ENCODE data around the gene TJAP1. TPM values are rescaled to one million over a fixed set of nuclear protein-coding genes. Genes with fewer than 3 reads are reported as not detected.
"Not testable (repeated sequence)": the region's sequence is repeated elsewhere in the genome, so short reads cannot be mapped to it uniquely, and the experiment has no call there.

The TJAP1 gene
- total RNA-seq, 1 donor from 2014 or later, result 24.1 TPM

DNA sequence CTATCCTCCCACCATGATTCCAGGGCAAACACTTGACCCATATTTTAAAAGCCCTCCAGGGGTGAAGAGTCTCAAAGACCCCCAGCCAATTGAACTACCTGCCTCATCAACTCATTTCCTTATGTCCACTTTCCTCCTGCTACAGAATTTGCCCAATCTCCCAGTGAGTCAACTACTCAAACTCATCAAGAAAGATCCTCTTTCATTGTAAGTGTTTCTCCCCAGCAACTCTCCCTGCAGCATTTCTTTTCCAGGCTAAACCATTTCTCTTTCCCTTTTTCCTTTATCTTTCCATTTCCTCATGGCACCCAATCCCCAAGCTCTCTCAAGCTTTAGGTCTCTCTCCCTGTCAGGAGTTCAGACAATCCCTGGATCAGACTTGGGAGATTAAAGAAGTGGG is 23.5 kb upstream of the TJAP1 start:
- Histone ChIP-seq H3K4me1 (peaks cover 35% of the 10 kb centered on the region), H3K27ac (replicated peaks) (no peak overlapping the region), H3K27me3 (ENCODE audit: low read depth) (peaks cover 39% of the 10 kb centered on the region), H3K9me3 (replicated peaks) (no peaks in the 10 kb centered on the region), H3K4me3 (no peak overlapping the region), H3K36me3 (peaks cover 26% of the 10 kb centered on the region)
- DNase-seq, result no peak
- intact Hi-C loops (cut with micrococcal nuclease), result loop anchor here (5.0 kb wide), 2 partner anchors 38 to 53 kb away; no protein-coding TSS in a partner anchor
- TF ChIP-seq, protein P1, sequence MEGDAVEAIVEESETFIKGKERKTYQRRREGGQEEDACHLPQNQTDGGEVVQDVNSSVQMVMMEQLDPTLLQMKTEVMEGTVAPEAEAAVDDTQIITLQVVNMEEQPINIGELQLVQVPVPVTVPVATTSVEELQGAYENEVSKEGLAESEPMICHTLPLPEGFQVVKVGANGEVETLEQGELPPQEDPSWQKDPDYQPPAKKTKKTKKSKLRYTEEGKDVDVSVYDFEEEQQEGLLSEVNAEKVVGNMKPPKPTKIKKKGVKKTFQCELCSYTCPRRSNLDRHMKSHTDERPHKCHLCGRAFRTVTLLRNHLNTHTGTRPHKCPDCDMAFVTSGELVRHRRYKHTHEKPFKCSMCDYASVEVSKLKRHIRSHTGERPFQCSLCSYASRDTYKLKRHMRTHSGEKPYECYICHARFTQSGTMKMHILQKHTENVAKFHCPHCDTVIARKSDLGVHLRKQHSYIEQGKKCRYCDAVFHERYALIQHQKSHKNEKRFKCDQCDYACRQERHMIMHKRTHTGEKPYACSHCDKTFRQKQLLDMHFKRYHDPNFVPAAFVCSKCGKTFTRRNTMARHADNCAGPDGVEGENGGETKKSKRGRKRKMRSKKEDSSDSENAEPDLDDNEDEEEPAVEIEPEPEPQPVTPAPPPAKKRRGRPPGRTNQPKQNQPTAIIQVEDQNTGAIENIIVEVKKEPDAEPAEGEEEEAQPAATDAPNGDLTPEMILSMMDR (IDR thresholded peaks at IDR 0.05; ENCODE audit: borderline replicate concordance), result no peak

DNA sequence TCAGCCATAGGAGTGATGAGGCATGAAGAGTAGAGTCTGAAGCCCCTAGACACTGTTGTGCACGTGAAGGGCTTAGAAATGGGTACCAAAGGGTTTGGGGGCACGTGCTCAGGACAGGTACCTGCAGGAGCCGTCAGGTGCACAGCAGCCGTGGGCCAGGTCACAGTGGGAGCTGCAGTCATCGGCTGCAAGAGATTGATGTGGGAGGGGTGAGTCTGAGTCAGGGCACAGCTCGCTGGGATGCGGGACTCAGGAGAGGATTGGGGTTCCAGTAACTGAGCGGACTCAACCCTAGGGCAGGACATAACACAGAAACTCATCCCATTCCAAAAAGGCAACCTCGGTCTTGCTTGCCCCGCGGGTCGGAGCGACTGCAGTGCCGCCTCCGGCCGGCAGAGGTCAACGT is 23.1 kb upstream of the TJAP1 start:
- H3K4me3 ChIP-seq, result peak overlapping the region; percentile 70
- DNase-seq, result no peak
- intact Hi-C loops (cut with micrococcal nuclease), result loop anchor here (5.0 kb wide), 2 partner anchors 38 to 53 kb away; no protein-coding TSS in a partner anchor

DNA sequence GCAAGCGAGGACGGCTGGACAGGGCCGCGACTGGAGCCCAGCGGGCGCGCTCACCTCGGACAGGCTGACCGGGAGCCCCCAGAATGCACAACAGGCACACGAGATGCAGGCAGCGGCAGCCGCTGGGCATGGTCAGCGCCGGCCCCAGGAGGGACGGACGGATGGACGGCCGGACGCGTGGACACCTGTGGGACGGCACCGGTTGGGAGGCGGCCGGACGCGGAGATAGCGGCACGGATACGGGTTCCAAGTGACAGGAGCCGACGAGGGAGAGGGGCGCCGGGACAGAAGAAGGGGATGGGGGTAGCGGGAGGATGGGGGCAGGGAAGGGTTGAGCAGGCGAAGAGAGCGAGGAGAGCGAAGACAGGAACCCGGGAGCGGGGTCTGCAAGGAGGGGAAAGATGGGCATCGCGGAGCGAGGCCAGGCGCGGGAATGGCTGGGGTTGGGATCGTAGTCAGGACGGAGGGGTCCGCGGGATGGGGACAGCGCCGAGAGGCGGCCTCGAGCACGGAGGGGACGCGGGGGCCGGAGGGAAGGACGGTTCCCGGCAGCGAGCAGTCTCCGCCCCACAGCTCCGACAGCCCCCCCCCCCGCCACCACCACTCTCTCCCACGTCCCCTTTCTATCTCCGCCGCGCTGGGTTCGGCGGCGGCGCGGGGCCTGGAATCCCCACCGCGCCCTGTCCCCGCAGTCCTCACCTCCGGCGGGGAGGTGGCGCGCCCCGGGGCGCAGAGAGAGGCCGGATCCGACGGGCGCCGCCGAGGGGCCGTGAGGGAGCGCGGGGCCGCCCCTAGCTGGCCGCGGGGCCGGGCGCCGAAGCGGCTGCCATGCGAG is 22.5 kb upstream of the TJAP1 start:
- H3K36me3 ChIP-seq, result peaks cover 16% of the 10 kb centered on the region
- peaks cover 27% of the 10 kb centered on the region for H3K4me1 ChIP-seq
- H3K27ac ChIP-seq (replicated peaks), result no peak overlapping the region
- TF ChIP-seq, protein P1 (IDR thresholded peaks at IDR 0.05; ENCODE audit: borderline replicate concordance), result no peak
- peak overlapping the region; percentile 70 for H3K4me3 ChIP-seq
- H3K27me3 ChIP-seq (ENCODE audit: low read depth), result peaks cover 50% of the 10 kb centered on the region
- peak; percentile 88 for DNase-seq
- no peaks in the 10 kb centered on the region for H3K9me3 ChIP-seq (replicated peaks)
- intact Hi-C loops (cut with micrococcal nuclease), result loop anchor here (5.0 kb wide), 2 partner anchors 37 to 52 kb away; no protein-coding TSS in a partner anchor

More for the DNA sequence above, 23.1 kb upstream of the TJAP1 start:
- no peaks in the 10 kb centered on the region for H3K9me3 ChIP-seq (replicated peaks)
- H3K27me3 ChIP-seq (ENCODE audit: low read depth), result peaks cover 44% of the 10 kb centered on the region
- H3K4me1 ChIP-seq, result peaks cover 33% of the 10 kb centered on the region
- no peak overlapping the region for H3K27ac ChIP-seq (replicated peaks)
- TF ChIP-seq, protein P1 (IDR thresholded peaks at IDR 0.05; ENCODE audit: borderline replicate concordance), result peak; percentile 98
- peaks cover 22% of the 10 kb centered on the region for H3K36me3 ChIP-seq

DNA sequence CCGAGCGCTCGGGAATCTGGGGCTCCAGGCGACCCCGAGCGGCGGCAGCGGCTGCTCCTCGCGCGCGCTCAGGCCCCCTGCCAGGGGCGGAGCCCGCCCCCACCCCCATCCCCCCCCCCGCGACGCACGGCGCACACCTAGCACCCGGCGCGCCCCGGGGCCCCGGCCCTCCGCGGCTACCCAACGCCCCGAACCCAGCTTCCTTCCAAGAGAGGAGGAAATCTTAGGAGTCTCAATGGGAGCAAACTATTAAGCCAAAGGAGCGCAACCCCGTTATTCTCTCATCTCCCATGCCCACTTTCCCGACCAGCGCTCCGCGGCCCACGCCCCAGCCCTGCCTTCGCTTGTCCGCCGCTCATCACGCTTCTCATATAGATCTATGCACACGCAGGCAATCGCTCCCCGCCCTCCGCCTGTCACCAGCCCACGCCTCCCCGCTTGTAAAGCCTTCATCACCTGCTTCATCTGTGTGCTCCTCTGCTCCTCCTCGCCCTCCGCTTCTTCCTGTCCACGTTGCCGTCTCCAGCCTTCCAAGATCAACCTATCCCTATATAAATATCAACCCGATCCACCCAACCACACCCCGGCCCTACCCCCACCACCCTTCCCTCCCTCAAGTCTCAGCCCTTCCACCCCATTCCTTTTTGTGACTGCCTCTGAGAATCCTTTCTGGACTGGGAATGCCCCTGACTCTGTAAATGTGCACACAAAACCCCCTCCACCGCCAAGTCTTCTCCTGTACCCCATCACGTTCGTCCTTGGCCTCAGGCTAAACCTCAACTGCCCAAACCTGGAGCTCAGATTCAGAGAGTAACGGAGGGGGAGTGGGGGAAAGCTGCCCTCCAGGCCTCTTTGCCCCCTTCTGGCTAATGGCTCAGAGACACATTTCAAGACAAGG is 21.6 kb upstream of the TJAP1 start, which contains the start of gene DLK2:
DLK2 (minus strand) TSS at position 18 of the 898 bp plus-strand sequence. CDS start 723 bp downstream, outside the sequence.
- Histone ChIP-seq H3K9me3 (replicated peaks) (no peaks in the 10 kb centered on the region), H3K27me3 (ENCODE audit: low read depth) (peaks cover 59% of the 10 kb centered on the region), H3K36me3 (peaks cover 7% of the 10 kb centered on the region), H3K4me3 (peak within 1 kb of the TSS; percentile 70), H3K27ac (replicated peaks) (no peak within 1 kb of the TSS), H3K4me1 (peaks cover 27% of the 10 kb centered on the region)
- TF ChIP-seq, protein P1 (IDR thresholded peaks at IDR 0.05; ENCODE audit: borderline replicate concordance), result no peak
- DNase-seq, result no peak
- intact Hi-C loops (cut with micrococcal nuclease), result no loop called here

DNA sequence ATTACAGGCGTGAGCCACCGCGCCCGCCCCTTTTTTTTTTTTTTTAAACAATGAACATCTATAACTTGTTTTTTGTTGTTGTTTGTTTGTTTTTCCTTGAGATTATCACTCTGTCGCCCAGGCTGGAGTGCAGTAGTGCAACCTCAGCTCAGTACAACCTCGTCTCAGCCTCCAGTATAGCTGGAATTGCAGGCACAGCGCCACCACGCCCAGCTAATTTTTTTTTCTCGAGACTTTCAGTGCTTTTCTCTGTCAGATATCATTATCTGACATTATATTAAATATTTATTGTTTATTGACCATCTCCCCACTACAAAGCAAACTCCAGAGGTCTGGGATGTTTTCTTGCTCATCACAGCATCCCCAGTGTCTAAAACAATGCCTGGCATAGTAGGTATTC is 19.7 kb upstream of the TJAP1 start:
- intact Hi-C loops (cut with micrococcal nuclease), result no loop called here
- Histone ChIP-seq H3K27me3 (ENCODE audit: low read depth) (peaks cover 72% of the 10 kb centered on the region), H3K36me3 (no peaks in the 10 kb centered on the region), H3K27ac (replicated peaks) (no peak overlapping the region), H3K4me3 (no peak overlapping the region), H3K4me1 (peaks cover 18% of the 10 kb centered on the region), H3K9me3 (replicated peaks) (no peaks in the 10 kb centered on the region)
- no peak for DNase-seq
- TF ChIP-seq, protein P1 (IDR thresholded peaks at IDR 0.05; ENCODE audit: borderline replicate concordance), result no peak

DNA sequence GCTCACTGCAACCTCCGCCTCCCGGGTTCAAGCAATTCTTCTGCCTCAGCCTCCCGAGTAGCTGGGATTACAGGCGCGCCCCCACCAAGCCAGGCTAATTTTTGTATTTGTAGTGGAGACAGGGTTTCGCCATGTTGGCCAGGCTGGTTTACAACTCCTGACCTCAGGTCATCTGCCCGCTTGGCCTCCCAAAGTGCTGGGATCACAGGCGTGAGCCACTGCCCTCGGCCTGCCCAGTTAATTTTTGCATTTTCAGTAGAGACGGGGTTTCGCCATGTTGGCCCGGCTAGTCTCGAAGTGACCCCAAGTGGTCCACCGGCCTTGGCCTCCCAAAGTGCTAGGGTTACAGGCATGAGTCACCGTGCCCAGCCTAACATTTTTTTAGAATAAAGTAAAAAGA is 19.2 kb upstream of the TJAP1 start:
- DNase-seq; intact Hi-C loops (cut with micrococcal nuclease); H3K27ac ChIP-seq (replicated peaks); H3K36me3 ChIP-seq; H3K9me3 ChIP-seq (replicated peaks); H3K4me3 ChIP-seq: not testable (repeated sequence)
- H3K4me1 ChIP-seq, result peaks cover 18% of the 10 kb centered on the region
- peaks cover 73% of the 10 kb centered on the region for H3K27me3 ChIP-seq (ENCODE audit: low read depth)

Measured in left ventricle myocardium inferior (tissue), 1 donor.